ENCODE results near the gene UQCRC1.

The UQCRC1 gene

DNA sequence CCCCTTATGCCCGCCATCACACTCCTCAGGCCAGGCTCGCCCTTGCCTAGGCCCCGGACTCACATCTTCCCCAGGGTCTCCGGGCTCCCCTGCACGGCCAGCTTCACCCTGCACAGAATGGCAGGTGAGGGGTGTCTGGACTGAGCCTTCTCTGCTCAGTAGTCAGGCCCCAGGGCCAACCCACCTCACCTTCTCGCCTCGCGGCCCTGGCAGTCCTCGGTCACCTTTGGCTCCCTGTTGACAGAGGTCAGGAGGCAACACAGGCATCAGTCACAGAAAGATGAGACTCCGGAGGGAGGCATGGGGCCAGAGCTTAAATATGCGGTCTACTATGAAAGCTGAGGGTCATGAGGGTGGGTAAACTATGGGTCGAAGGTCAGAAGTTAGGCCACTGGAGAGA lies 37.5 kb downstream of the UQCRC1 start:
- DNase-seq (ENCODE audit: low read depth) = no peak

DNA sequence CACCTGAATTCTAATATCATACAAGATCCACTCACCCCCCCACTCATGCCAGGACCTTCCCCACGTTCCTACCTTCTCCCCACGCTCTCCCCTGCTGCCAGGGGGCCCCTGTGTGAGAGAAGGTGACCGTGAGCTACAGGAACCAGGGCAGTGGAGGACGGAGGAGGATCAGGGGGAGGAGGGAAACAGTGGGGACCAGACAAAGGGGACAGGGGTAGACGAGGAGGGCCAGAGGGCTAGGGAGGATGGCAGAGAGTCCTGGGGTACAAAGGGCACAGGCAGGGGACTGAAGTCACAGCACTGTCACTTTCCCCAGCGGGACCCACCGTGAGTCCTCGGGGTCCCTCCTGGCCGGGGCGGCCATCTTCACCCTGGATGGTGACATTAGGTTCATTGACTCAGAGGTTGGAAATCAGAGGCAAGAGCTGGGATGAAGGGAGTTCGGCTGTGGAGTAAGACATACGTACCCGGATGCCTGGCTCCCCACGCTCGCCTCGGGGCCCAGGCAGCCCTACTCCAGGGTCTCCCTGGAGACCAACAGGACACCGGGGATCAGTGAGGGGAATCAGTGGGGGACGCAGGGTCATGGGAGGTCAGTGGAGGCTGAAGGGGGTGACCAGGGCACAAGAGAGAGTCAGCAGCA lies 39.5 kb downstream of the UQCRC1 start:
- no peak for DNase-seq (ENCODE audit: low read depth)

DNA sequence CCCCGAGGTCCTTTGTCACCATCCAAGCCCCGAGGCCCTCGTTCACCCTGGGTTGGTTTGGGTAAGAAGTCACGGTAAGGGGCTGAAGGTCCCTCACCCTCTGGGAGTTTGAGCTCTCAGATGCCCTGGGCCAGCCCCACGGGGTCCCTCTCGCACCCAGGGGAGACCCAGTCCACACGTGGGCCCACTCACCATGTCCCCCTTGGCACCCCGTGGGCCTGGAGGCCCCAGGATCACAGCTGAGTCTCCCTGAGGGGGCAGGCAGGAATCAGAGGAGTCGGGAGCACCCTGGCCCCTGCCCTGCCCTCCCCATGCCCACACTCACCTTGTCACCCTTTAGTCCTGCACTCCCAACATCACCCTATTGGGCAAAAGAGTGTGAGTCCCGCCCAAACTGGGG lies 40.0 kb downstream of the UQCRC1 start:
- DNase-seq (ENCODE audit: low read depth) = no peak

DNA sequence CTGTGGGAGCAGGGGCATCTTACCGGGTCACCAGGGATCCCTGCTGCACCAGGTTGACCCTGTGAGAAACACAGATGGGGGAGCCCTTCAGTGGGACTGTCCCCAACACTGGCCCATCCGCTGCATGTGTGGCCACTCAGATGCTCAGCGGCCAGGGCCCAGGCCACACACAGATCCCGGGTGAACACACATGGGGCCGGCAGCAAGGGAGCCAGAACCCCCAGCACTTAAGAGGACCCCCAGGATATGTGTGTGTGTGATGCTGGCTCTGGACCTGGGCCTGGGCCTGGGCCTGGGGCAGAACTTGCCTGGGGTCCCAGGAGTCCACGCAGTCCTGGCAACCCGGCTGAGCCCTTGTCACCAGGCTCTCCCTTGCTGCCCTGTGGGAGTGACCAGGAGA lies 41.0 kb downstream of the UQCRC1 start:
- DNase-seq (ENCODE audit: low read depth) = no peak

DNA sequence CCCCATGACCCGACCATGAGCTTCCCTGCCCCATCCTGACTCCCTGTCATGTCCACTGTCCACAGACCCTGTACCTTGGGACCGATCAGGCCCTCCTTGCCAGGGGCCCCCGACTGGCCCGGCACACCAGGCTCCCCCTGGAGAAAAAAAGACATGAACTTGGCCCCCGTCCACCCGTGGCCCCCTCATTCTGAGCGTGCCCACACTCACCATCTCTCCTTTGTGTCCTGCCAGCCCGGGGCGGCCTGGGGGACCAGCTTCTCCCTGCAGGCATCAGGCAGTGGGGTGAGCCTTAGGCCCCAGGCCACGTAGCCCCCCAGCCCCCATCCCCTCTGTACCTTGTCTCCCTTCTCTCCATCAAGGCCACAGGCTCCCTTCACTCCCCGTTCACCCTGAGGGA lies 41.9 kb downstream of the UQCRC1 start:
- DNase-seq (ENCODE audit: low read depth) = no peak

DNA sequence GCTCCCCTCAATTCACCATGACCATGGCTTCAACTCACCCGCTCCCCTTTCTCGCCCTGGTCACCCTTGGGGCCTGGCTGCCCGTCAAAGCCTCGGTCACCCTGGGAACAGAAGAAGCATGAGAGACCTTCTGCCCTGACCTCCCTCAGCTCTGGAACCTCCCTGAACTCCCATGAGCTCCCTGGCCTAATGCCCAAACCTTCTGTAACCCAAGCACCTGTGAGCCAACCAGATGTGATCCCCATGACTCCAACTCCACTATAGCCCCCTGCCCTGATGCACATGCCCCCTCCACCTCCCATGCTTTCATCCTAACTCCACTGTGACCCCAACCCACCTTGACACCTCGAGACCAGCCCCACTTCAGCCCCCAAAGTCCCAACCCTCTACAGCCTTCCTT lies 42.4 kb downstream of the UQCRC1 start:
- DNase-seq (ENCODE audit: low read depth) = no peak

DNA sequence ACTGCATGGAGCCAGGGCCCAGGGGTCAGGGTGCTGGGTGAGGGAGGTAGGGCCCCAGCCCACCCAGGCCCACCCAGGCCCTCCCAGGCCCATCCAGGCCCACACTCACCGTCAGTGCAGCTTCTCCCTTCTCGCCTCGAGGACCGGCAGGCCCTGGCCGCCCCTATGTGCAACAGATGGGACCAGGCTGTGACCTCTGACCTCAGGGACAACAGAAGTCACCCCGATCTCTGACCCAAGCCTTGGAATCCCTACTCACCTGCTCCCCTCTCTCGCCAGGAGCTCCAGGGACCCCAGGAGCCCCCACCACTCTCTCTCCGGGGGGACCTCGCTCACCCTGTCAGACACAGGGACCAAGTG lies 43.1 kb downstream of the UQCRC1 start:
- no peak for DNase-seq (ENCODE audit: low read depth)

DNA sequence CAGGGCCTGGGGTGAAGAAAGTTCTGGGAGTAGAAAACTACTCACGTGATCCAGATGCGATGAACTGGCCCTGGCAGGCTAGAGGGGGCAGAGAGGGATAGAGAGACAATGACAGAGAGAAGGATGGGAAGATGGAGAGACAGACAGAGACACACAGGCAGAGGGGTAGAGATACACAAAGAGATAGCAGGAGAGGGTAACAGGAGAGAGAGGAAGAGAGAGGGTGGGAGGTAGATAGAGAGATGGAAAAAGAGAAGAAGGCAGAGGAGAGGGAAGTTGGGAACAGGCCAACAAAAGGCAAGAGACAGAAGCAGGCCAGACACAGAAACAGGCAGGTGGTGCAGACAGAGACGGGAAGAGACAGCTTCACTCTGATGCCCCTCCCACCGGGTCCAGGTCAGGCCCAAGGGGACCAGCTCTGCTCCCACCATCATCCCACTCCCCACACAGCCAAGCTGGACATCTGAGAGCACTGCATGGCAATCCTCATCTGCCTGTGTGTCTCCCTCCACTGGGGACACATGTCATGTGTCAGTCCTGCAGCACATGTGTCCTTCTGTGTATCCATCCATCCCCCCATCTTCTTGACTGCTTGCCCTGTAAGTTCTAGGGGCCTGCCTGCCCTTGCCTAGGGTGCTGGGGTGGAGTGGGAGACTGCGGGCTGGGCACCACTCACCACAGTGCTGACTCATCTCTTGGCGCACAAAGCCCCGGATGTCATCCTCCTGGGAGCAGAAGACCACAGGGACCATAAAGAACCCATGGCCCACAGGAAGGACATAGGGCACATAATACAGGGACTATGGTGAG lies 43.6 kb downstream of the UQCRC1 start:
- DNase-seq (ENCODE audit: low read depth) = no peak

DNA sequence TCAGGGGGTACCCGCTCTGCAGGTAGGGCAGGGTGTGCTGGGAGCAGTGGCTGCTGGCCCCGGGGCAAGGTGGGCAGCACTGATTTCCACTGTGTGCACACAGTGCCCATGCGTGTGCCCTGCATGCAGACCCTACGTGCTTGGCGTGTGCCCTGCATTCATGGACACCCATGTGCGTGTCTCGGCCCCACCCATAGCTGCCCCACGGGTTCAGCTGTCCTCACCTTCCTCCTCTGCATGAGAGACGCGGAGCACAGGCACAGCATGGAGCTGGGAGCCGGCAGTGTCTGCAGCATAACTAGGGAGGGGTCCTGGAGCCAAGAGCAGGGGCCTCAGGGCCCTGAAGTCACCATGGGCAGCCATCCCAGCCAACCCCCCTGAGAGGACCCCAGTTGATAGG lies 44.3 kb downstream of the UQCRC1 start:
- no peak for DNase-seq (ENCODE audit: low read depth)

DNA sequence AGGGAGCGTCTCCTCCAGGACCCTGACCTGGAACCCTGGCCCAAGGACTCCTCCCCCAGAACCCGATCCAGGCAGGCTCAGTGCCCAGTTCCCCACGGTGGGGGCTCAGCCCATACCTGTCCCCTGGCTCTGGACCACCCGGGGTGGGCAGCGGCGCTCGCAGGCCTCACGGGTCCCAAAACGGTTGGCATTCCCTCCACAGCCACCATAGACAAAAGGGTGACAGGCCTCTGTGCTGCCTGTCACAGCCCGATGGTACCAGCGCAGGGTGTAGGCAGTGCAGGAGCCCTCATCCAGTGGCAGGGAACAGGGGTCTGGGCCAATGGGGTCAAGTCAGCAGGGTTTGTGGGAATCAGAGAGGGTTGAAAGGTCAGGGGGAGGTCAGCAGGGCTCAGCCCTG lies 44.8 kb downstream of the UQCRC1 start:
- no peak for DNase-seq (ENCODE audit: low read depth)

DNA sequence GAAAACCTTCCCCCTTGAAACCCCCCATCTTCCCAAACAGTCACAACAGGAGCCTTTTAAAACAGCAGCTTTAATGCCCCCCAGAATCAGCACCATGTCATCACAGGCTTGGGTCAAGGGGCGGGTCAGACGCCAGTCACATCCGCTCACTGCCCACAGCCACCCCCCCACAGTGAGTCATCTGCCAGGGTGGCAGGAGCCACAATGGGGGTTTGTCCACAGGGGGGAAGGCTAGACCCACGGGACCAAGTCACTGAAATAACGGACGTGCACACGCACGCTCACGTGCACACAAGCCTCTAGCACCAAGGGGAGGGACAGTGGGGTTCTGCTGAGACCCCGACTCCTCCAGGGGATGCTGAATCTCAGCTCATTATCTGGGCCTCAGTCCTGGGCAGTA lies 45.4 kb downstream of the UQCRC1 start:
- peak; percentile 35 for DNase-seq (ENCODE audit: low read depth)

DNA sequence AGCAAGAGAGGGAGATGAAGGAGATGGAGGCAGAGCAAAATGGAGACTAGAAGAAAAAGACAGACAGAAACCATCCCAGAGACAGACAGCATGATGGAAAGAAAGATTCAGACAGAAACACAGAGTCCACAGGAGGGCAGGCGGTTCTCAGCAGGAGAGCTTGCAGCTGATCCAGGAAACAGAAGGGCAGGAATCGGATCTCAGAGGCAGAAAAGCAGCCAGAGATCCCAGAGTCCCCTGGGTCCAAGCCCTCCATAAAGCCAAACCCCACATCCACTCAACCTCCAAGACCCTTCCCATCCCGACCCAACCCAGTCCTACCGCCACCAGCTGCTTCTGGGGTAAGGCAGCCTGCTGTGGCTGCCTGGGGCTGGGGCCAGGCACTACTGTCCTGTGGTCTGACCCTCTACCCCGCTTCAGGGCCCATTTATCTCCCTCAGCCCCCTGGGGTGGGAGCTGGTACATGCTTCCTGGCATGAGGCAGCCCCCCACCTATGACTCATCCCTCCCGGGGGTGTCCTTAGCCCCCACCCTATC lies 46.0 kb downstream of the UQCRC1 start, which contains the start of gene UCN2:
UCN2 (minus strand) TSS at position 400 of the 537 bp plus-strand sequence. CDS start 657 bp downstream, outside the sequence.
- DNase-seq (ENCODE audit: low read depth) = no peak

DNA sequence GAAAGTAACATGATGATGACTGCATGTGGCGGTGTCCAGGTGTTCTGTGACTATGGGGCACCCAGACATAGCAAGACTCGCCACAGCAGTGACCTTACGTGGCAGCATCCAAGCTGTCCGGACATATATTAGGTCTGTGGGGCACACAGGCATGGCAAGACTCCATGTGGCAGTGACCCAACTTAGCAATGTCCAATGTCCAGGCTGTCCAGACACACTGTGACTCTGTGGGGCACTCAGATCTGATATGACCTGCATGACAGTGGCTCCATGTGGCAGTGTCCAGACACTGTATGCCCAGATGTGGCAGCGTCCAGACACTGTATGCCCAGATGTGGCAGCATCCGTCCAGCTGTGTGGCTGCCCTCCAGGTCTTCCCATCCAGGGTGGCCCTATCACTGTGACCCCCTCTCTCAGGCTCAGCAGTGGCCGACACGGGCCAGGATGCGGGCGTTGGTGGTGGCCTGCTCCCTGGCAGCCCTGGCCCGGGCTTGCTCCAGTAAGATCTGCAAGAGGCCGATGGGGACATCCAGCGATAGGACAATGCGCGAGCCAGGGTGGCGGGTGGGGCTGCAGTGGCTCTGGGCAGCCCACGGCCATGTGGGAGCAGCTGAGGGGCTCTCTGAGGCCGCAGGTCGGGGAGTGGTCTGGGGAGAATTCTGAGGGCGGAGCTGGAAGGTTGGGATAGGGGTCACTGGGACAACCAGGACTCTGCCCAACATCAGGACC lies 46.9 kb downstream of the UQCRC1 start:
- DNase-seq (ENCODE audit: low read depth) = no peak

DNA sequence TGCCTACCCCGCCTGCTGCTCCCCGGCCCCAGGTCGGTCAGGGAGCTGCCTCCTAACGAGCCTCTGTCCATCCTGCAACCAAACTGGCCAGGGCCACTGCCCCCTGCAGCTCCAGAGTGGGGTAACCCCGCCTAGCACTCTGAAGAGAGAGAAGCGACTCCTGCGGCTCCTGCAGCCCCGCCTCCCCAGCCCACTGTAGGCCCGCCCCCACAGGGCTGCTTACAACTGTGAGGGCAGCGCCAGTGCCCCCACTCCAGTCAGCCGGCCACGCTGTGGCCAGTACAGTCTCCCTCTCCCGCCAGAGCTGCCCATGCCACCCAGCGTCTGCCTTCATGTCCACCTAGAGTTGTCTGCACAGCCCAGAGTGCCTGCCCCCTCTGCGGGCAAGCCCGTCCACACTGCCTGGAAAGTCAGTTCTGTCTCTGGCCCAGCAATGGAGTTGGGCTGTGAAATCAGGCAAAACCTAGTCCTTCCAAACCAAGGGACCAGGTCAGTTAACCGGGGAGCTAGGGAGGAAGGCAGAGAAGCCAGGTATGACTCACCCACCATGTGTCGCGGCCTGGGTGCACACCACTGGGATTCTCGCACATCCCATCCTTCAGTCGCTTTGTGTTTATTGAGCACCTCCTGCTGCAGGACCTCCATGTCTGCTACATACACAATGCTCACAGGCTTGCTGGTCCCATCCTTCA lies 48.3 kb downstream of the UQCRC1 start:
- no peak for DNase-seq (ENCODE audit: low read depth)

DNA sequence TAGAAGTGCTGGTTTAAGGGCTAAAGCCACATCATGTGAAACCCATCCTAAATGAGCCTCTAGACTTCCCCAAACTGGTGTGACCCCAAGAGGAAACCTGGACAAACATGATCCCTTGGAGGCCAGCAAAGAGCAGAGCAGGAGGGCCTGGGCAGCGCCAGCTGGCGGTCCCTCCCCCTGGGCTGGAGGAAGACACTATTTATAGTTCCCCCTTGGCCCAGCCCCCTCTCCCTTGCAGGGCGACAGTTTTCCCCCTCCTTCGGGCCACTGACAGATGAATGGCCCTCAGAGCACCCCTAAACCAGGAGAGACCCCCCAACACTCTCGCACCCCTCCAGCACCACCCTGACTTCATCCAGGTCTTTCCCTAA lies 48.8 kb downstream of the UQCRC1 start:
- no peak for DNase-seq (ENCODE audit: low read depth)

DNA sequence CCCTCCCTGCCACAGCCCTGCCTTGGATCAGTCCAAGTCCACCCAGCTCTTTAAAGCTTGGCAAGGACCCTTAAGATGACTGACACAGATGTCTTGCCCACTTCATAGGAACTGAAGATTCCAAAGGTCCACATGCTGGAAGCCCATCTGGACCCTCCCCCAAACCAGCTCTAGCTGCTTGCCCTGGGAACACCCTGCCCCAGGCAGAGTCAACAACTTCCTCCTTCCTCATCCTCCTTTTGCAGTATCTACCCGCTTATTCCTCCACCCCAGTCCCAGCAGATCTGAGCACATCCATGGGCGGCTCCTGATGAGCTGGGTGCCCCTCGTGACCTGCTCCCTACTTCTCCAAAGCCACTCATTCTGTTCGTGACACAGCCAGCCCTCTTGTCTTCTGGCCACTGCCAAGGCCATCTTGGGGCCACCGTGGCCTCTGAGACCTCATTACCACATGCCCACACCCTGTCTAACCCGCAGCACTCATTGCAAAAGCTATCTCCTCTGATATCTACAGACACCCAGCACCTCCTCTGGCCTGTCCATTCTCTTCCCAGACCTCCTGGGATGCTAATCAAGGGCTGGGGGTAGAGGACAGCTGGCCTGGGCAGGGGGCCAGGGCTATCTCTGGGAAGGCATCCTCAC lies 50.8 kb downstream of the UQCRC1 start:
- no peak for DNase-seq (ENCODE audit: low read depth)

DNA sequence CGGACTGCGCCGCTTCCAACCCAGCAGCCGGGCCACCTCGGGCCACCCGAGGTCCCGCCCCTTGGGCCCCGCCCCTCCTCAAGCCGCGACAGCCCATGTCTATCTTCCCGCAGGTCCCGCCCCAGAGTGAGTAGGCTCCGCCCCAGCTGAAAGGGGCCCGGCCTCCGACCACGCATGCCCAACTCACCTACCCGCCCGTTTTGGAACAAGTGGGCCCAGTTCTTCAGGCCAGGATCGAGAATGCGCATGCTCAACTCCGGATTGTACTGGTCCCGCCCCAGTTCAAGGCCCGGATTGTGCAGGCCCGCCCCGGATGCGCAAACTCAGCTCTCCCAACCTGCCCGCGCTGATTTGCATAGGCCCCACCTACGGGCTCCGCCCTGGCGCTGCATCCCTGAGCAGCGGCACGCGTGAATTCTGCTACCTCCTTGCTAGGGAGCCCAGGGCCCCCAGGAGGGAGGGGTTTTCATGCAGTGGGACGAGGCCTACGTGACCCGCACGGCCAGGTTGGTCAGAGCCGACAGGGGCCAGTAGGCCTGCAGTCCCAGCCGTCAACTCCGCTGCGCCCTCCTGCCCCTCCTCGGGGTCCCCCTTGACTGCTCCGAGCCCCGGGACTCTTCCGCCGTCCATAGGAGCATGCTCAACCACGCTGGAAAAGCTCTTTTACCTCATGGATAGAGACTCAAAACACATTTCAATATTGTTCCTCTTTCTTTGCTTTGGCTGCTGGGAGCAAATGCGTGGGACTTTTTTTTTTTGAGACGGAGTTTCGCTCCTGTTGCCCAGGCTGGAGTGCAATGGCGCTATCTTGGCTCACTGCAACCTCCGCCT lies 52.4 kb downstream of the UQCRC1 start, which contains the start of gene PFKFB4:
PFKFB4 (minus strand) TSS at position 8 of the 831 bp plus-strand sequence. CDS start 26 bp downstream, outside the sequence.
- peak; percentile 97 for DNase-seq (ENCODE audit: low read depth)

DNA sequence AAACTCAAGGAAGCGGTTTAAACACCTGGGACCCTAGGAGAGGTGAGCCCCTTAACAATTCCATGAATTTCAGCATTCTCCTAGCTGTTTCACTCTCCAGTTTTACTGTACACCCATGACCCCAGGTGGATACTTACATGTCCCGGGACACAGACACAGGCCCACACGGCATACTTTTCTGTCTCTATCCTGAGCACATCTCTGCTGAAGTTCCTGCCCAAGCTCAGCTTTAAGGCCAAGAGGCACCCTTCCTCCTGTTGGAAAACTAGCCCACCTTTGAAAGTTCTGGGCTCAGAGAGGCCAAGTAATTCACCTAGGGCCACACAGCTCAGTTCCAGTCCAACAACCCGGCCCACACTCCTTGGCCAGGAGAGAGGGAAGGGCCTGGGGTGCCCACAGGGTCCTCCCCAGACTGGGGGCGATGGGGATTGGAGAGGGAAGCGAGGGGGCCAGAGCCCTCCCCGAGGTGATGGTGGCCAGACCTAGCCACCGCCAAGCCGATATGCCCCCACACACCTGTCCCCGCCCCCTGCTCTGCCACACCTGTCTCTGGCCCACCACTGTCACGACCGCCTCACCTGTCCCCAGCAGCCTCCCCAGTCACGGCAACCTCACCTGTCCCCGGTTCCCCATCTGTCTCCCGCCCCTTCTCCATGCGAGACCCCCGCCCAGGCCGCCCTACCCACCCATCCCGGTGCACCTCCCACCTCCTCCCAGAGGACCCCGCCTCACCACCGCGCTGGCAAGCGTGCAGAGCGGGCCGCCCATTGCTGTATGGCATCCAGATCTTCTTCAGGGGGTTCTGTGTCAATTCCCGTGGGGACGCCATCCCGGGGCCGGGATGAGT lies 53.3 kb downstream of the UQCRC1 start:
- DNase-seq (ENCODE audit: low read depth) = no peak

DNA sequence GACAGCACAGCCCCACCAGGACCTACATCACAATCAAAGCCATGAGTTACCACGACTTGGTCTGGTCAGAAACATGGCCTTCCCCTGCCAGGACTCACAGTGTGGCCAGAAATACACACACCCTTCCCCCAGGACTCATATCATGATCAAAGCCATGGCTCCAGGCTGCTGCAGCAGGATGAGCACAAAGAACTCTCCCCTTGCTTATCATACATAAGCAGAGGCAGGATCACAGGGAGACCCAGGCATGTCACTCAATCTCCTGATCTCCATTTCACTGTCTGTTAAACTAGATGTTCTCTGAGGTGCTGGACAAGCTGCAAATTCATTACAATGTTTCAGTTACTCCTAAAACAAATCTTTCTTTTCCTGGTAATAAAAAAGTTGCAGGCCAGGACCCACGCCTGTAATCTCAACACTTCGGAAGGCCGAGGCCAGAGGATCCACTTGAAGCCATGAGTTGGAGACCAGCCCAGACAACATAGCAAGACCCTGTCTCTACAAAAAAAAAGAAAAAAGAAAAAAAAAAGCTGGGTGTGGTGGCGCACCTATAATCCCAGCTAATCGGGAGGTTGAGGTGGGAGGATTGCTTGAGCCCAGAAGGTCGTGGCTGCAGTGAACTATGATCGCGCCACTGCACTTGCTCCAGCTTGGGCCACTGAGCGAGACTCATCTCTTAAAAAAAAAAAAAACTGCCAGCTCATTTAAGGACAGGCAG lies 54.1 kb downstream of the UQCRC1 start:
- DNase-seq (ENCODE audit: low read depth) = no peak

Data from stimulated activated CD8-positive, alpha-beta memory T cell treated with anti-CD3 and anti-CD28 coated beads, Interleukin-12 subunit alpha, Interleukin-12 subunit beta, amount 100 ng/mL, for 4 hours (primary cell).